Measurements from ENCODE around the gene BTBD16. TPM values are rescaled to one million over a fixed set of nuclear protein-coding genes. Genes with fewer than 3 reads are reported as not detected.

Gene BTBD16
- total and polyA plus RNA-seq, 8 donors: 0.10 to 2.1 (median 0.35) TPM; not detected in 2

GRCh38 chr10:122282253-122282671, 11.2 kb downstream of the BTBD16 start:
- H3K27me3 ChIP-seq: peaks cover 0 to 6% of the 10 kb centered on the region in 2 donors
- no peaks in the 10 kb centered on the region for H3K36me3 ChIP-seq
- no peak overlapping the region for H3K27ac ChIP-seq
- intact Hi-C loops (cut with DNase I): no loop called here
- no peaks in the 10 kb centered on the region for H3K4me1 ChIP-seq
- DNase-seq (peak in 1 of 4 donors; percentile 28), ATAC-seq (no peak)
- no peak overlapping the region for H3K4me3 ChIP-seq
- no peaks in the 10 kb centered on the region for H3K9me3 ChIP-seq
- no peak for TF ChIP-seq CTCF (IDR thresholded peaks at IDR 0.05)

- Histone ChIP-seq H3K27ac (no peak overlapping the region), H3K4me1 (peaks cover 0 to 3% of the 10 kb centered on the region in 2 donors), H3K27me3 (peaks cover 0 to 6% of the 10 kb centered on the region in 2 donors), H3K9me3 (no peaks in the 10 kb centered on the region), H3K4me3 (no peak overlapping the region), H3K36me3 (no peaks in the 10 kb centered on the region)
- no peak for TF ChIP-seq CTCF (IDR thresholded peaks at IDR 0.05)
- intact Hi-C loops (cut with DNase I): no loop called here
- ATAC-seq (no peak), DNase-seq (peak in 1 of 4 donors; percentile 21)
Observed at GRCh38 chr10:122282909-122283308, 11.8 kb downstream of the BTBD16 start.

GRCh38 chr10:122285506-122286444, 14.7 kb downstream of the BTBD16 start:
- ATAC-seq (no peak), DNase-seq (peak in 2 of 4 donors; percentile 9 to 27)
- no peak overlapping the region for H3K27ac ChIP-seq
- H3K27me3 ChIP-seq: no peaks in the 10 kb centered on the region
- H3K36me3 ChIP-seq: no peaks in the 10 kb centered on the region
- peaks cover 0 to 3% of the 10 kb centered on the region in 2 donors for H3K4me1 ChIP-seq
- H3K4me3 ChIP-seq: no peak overlapping the region
- intact Hi-C loops (cut with DNase I): no loop called here
- H3K9me3 ChIP-seq: no peaks in the 10 kb centered on the region
- TF ChIP-seq CTCF (IDR thresholded peaks at IDR 0.05): no peak

GRCh38 chr10:122286867-122287266, 15.8 kb downstream of the BTBD16 start:
- peaks cover 0 to 3% of the 10 kb centered on the region in 2 donors for H3K4me1 ChIP-seq
- H3K9me3 ChIP-seq: no peaks in the 10 kb centered on the region
- intact Hi-C loops (cut with DNase I): no loop called here
- no peak overlapping the region for H3K4me3 ChIP-seq
- ATAC-seq (peak; percentile 70), DNase-seq (peak in 1 of 4 donors; percentile 33)
- no peak for TF ChIP-seq CTCF (IDR thresholded peaks at IDR 0.05)
- no peaks in the 10 kb centered on the region for H3K36me3 ChIP-seq
- no peak overlapping the region for H3K27ac ChIP-seq
- H3K27me3 ChIP-seq: no peaks in the 10 kb centered on the region

GRCh38 chr10:122287570-122287969, 16.5 kb downstream of the BTBD16 start:
- H3K27me3 ChIP-seq: no peaks in the 10 kb centered on the region
- no peak for TF ChIP-seq CTCF (IDR thresholded peaks at IDR 0.05)
- H3K4me3 ChIP-seq: no peak overlapping the region
- DNase-seq (peak in 1 of 4 donors; percentile 12), ATAC-seq (no peak)
- H3K27ac ChIP-seq: no peak overlapping the region
- peaks cover 0 to 3% of the 10 kb centered on the region in 2 donors for H3K4me1 ChIP-seq
- no peaks in the 10 kb centered on the region for H3K9me3 ChIP-seq
- intact Hi-C loops (cut with DNase I): no loop called here
- H3K36me3 ChIP-seq: no peaks in the 10 kb centered on the region

Data from left lung (tissue), 10 donors.